ENCODE results near the gene ANKRD52.
A peak's percentile ranks its signal among the peaks of the same experiment; 100 is the strongest.

Gene ANKRD52

GRCh38 chr12:56236985-56237384, 21.2 kb downstream of the ANKRD52 start:
- DNase-seq = no peak

GRCh38 chr12:56236091-56236490, 22.1 kb downstream of the ANKRD52 start:
- no peak for DNase-seq

- DNase-seq = no peak
Measured at GRCh38 chr12:56234746-56235436, 23.3 kb downstream of the ANKRD52 start.

- DNase-seq = no peak
Measured at GRCh38 chr12:56231184-56231582, 27.0 kb downstream of the ANKRD52 start.

DNA sequence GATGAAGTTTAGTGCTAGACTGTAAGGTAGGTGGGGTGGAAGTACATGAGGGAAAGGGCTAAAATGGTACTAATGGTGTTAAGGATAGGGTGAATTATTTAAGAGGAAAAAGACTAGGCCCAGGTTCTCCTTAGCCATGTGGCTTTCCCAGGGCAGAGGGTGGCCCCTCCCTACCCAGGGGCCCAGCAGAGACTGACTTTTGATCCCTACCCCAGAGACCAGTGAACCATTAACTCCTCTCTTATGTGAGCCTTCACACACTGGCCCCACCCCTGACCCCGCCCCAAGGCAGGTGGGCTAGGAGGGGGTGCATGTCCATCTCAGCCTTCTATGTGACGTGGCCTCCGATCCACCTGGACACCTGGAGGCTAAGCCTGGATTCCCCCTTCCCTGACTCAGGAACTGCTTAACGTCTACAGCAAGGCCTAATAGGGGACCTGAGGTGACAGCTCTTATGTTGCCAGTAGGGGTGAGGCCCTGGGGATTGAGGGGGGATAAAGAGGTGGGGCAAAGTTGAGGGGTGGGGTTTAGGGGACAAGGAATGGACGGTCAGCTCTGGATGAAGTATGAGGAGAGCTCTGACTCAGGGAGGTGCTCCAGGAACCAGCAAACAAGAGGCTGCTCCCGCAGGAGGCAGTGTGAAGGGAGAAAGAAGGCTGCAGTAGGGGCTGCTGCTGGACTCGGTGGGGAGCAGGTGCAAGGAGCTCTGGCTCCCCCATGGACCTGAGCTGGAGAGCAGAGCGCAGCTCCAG, 27.6 kb downstream of the ANKRD52 start:
- DNase-seq = no peak

DNA sequence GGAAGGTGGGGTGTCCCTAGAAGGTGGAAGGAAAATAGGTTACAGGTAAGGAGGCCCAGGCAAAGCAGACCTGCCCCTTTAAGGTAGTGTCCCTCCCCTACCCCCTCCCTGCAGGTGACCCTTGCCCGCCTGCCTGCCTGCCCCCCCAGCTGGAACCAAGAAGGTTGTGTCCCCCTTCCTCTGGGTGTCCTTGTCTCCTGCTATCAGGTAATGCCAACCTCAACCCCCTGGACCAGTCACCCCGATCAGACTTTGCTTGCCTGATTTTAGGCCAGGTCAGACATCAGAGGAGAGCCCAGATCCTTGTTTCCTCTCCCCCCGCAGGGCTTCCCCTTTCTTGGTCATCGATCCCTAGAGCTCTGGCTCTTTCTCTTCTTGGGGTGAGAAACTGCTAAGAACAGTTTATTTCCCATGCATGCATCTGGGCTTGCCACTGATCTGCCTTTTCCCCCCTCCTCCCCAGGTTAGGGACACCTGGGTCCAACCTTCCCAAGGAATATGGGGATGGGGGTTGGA, 28.2 kb downstream of the ANKRD52 start, which contains the start of gene SLC39A5:
Gene SLC39A5, plus strand, starts transcription at position 136 of the 516 bp plus-strand sequence. CDS start 1,224 bp downstream, outside the sequence.
- no peak for DNase-seq

DNA sequence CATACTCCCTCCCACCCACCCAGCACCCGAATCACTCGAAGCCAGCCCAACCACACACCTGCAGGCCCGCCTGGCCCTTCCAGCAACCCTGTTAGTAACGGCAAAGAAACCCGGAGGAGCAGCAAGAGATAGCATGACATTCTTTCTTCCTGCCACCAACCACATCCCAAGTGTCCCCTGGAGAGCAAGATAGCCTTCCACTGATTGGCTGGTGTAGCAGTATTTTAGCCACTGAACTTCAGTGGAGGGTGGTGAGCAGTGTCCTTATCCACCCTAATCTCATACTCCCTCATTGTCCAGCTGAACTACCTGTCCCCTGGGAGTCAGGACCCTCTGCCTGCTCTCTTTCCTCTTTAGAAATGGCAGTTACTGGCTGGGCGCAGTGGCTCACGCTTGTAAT, 29.1 kb downstream of the ANKRD52 start:
- no peak for DNase-seq

DNA sequence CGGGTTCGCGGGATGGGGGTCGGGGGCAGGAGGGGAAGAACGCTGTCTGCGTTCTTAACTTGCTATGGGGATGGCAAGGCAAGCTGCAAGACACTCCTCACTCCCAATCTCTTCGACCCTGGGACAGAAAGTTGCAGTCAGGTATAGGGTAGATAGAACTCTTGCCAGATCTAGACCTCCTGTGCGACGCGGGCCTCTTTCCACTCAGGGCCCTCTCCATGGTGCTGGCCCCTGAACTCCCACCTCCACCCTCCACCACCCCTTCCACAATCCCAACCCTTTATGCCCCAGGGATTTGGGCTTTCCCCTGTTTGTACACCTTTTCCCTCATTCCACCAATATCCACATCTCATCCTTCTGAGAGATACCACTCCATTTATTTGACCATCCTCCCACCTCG, 33.2 kb downstream of the ANKRD52 start:
- DNase-seq = no peak

DNA sequence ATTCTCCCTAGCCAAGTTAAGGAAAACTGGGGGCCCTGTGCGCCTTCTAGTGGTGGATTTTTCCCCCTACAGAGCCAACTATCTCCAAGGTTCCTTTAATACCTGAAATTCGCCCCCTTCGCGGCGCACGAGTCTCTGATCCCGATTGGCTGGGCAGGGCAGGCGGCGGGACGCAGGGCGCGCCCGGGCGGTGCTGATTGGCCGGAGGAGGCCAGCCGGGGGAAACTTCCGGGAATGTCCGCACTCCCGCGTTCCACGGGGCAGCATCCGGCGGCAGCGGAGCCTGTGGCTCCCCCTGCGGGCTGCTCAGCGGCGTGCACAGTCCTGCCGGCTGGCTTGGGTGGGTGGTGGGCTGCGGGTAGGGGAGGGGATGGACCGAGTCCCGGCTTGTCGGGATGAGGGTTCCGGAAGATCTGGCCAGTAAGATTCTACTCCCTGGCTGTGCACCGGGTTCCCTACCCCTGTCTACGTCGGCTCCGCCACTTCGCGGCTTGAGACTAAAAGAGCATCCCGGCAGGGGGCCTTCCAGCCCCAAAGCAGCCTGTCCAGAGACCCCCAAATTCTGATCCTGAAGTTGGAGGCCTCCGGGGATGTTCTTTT, 34.0 kb downstream of the ANKRD52 start, which contains the start of gene NABP2:
Gene NABP2, plus strand, starts transcription at position 241 of the 600 bp plus-strand sequence. CDS start 515 bp downstream, outside the sequence.
- DNase-seq = peak; percentile 96

GRCh38 chr12:56223571-56224101, 34.5 kb downstream of the ANKRD52 start:
- DNase-seq = no peak

GRCh38 chr12:56222531-56222895, 35.7 kb downstream of the ANKRD52 start:
- no peak for DNase-seq

- DNase-seq = peak; percentile 90
Measured at GRCh38 chr12:56221757-56222530, 36.2 kb downstream of the ANKRD52 start, which contains the start of gene RNF41. RNF41 (minus strand) TSS chr12:56221922; CDS start chr12:56214047, 7,875 bp downstream.

GRCh38 chr12:56221232-56221756, 36.9 kb downstream of the ANKRD52 start:
- DNase-seq = no peak

DNA sequence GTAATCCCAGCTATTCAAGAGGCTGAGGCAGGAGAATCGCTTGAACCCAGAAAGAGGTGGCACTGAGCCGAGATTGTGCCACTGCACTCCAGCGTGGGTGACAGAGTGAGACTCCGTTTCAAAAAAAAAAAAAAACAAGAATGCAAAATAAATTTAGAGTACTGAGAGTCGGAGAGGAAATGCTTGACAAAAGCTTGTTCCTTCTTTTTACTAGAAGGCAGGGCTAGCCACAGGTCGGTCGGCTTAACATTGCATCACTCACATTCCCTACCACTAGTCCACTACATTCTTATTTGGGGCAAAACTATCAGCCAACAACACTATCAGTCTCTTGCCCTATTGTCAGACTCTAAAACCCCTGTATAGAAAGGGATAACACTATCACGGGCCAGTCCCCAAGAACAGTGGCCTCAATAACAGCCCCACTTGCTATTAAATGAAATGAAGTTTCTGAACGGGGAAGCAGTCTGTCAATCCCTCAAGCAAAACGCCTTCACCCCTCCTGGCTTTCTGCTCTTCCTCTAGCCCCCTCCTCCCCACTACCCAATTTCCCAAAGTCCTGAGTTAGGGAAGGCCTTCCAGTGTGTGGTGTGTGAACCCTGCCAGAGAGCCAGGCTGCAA, 37.5 kb downstream of the ANKRD52 start:
- peak; percentile 7 for DNase-seq

DNA sequence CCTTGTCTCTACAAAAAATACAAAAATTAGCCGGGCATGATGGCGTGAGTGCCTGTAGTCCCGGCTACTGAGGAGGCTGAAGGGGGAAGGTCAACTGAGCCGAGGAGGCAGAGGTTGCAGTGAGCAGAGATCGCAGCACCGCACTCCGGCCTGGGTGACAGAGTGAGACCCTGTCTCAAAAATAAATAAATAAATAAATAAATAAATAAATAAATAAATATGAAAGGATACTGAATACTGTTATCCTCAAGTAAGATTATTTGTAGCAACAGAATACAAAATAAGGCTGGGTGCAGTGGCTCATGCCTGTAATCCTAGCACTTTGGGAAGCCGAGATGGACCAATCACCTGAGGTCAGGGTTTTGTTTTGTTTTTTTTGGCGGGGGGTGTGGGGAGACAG, 38.3 kb downstream of the ANKRD52 start:
- no peak for DNase-seq

DNA sequence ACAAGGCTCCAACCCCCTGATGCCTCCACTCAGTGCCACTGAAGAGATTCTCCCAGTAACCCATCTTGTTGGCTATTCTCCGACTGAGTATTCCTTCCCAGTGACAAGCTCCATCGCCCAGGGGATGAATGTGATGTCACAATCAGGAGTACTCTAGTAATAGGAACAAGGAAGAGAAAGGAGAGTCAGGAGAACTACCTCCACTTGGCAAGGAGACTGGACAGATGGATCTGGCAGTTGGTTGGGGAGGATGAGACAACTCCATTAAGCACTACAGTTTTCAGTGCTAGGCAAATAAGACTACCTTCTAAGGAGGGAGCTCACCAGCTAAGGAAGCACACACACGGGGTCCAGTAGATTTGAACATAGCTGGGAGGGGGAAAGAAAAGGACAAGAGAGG, 41.7 kb downstream of the ANKRD52 start:
- no peak for DNase-seq

DNA sequence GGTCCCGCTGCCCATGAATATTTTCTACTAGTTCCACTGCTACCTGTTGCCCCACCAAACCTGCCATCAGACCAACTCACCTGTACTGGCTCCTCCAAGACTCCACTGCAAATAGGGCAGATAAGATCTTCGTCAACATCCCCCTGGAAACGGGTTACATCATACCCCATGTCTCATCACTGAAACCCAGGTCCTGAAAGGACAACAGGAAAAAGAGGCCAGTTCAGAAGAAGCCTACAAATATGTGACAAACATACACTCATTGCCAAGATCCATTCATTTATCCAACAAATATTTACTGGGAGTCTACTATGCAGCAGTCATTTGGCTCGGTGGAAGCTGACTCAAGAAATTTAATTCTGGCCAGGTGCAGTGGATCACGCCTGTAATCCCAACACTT, 44.3 kb downstream of the ANKRD52 start:
- DNase-seq = no peak

- no peak for DNase-seq
Measured at GRCh38 chr12:56212361-56212760, 45.8 kb downstream of the ANKRD52 start.

GRCh38 chr12:56208006-56208405, 50.2 kb downstream of the ANKRD52 start:
- no peak for DNase-seq

DNA sequence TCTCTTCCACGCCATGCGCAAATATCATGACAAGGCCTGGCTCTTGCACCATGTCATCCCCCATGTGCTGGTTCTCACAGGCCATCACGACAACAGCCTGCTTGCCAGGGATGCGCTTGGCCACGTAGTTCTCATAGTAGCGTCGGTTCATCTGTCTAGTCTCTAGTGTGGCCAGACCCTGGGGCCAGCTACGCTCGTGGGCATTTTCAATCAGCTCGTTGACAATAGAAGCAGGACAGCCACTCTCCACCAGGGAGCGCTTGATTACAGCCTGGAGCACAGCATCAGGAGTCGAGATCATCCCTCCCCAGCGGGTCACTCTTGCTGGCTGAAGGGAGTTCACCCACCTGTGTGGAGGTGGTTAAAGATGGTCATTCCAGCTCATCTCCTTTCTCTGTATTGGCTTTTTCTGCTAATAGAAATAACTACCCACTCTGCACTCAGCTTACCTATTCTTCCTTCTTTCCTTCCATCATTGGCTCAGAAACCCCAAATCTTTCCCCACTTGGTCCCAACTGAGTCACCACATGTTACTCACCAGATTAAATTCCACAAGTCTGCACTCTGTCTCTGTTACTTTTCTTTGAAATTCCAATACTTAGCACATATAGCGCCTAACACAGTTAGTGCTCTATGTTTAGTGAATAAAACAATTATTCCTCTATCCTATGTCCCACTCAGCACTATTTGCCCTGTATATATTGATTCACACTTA, 51.6 kb downstream of the ANKRD52 start:
- DNase-seq = peak; percentile 4

- no peak for DNase-seq
Measured at GRCh38 chr12:56205445-56205844, 52.7 kb downstream of the ANKRD52 start.
